ENCODE data around the gene GCFC2. TPM values are rescaled to one million over a fixed set of nuclear protein-coding genes. Genes with fewer than 3 reads are reported as not detected.

Gene GCFC2
- total RNA-seq, 2 experiments from 2014 or later, result 17.1 to 27.0 TPM

GRCh38 chr2:75612862-75613243, 97.9 kb downstream of the GCFC2 start:
- H3K9me3 Mint-ChIP-seq (ENCODE audit: low read depth), result no peaks in the 10 kb centered on the region
- H3K36me3 Mint-ChIP-seq, result no peaks in the 10 kb centered on the region
- H3K4me3 Mint-ChIP-seq, result no peak overlapping the region
- peaks cover 29% of the 10 kb centered on the region for H3K27me3 Mint-ChIP-seq
- H3K27ac Mint-ChIP-seq, result no peak overlapping the region
- no peak for DNase-seq
- ATAC-seq, result no peak
- no peaks in the 10 kb centered on the region for H3K4me1 Mint-ChIP-seq
- CTCF ChIA-PET, result interaction anchor here (1.3 kb wide), 1 partner anchor 28 kb away, joined by 3 read pairs; no protein-coding TSS in a partner anchor

Other genes starting within 250 kb of the GCFC2 start
- gene EVA1A, start 150.0 kb downstream of the GCFC2 start, total RNA-seq, result not detected
- 10 to 100 TPM; 38.2 to 50.4 TPM for gene MRPL19, start 64.1 kb downstream of the GCFC2 start, total RNA-seq

All from activated CD8-positive, alpha-beta memory T cell treated with anti-CD3 and anti-CD28 coated beads, Interleukin-2, amount 10 ng/mL, durations not matched to agents 7 days and 5 days (primary cell).